K562 (cell line): ENCODE data around the gene ERCC2. TPM values are rescaled to one million over a fixed set of nuclear protein-coding genes. Genes with fewer than 3 reads are reported as not detected.
"Not testable (repeated sequence)": the region's sequence is repeated elsewhere in the genome, so short reads cannot be mapped to it uniquely, and the experiment has no call there.

Experiments used
- ATAC-seq: fragments of 200-7000 bp; cut with Tn5 transposase; 3 replicates; pipeline ENCODE4 v1.9.1; 2020; ENCODE audit warnings: moderate library complexity
- BruUV-seq: library from RNA; stranded (reverse); fragments of 400-500 nt; replicated peaks from 2 replicates; lab custom pipeline; 2021; lab: Mats Ljungman, UMichigan
- CTCF ChIA-PET: fragments of 300-600 bp; formaldehyde crosslinking; extraction: SDS; loops from one replicate; lab custom pipeline; 2021; ENCODE audit warnings: low intra/inter-chr PET ratio; lab: Yijun Ruan, JAX
- POLR2A ChIA-PET: fragments of 300-600, 350-650 bp; sonication (Branson Sonifier 250); formaldehyde crosslinking; extraction: SDS; loops from one replicate; lab custom pipeline; 2021; ENCODE audit warnings: antibody characterized with exemption, inconsistent platforms; lab: Yijun Ruan, JAX
- DNase-seq, 4 experiments: peaks; one replicate each; pipeline versions ENCODE4 v3.0.0 to v3.0.0-alpha.2; 2011 to 2018; ENCODE audit warnings: low spot score in 3 of 4, mixed read lengths in 3 of 4; ENCODE audit errors: extremely low read depth in 1 of 4
- FAIRE-seq: peaks from 2 replicates; lab custom pipeline; 2011; peaks lifted over from hg19 to GRCh38; lab: Jason Lieb, UNC
- H2AFZ ChIP-seq: 2 replicates; pipeline ENCODE4 v1.6.0; 2011; ENCODE audit warnings: low read depth, low read length, control low read depth, inconsistent platforms
- H3K27ac ChIP-seq: fragments of 200-600 bp; 3 replicates; pipeline ENCODE4 v1.8.0; 2011; ENCODE audit warnings: low read depth, mild to moderate bottlenecking, control low read depth, inconsistent platforms, low read length, moderate library complexity, mixed read lengths; ENCODE audit errors: extremely low read depth
- H3K27me3 ChIP-seq, 2 experiments: fragments of 300-600 bp in 1 of 2; 2 replicates in 1 of 2; 3 replicates in 1 of 2; pipeline versions ENCODE4 v1.6.0 to v1.8.0; 2011; ENCODE audit warnings: inconsistent platforms in 2 of 2, low read length in 2 of 2, mild to moderate bottlenecking in 1 of 2, mixed read lengths in 1 of 2, moderate library complexity in 1 of 2; ENCODE audit not compliant: control insufficient read depth in 2 of 2, insufficient read depth in 2 of 2
- H3K36me3 ChIP-seq: fragments of 300-600 bp; 3 replicates; pipeline ENCODE4 v1.8.0; 2011; ENCODE audit warnings: mild to moderate bottlenecking, low read length, inconsistent platforms; ENCODE audit not compliant: control insufficient read depth, insufficient read depth
- H3K4me1 ChIP-seq, 2 experiments: fragments of 200-600 bp in 1 of 2; replicated peaks in 1 of 2; 2 replicates in 1 of 2; 3 replicates in 1 of 2; pipeline versions ENCODE4 v1.5.1 to v1.8.0; 2011; ENCODE audit warnings: inconsistent platforms in 2 of 2, low read length in 2 of 2, mild to moderate bottlenecking in 1 of 2, mixed read lengths in 1 of 2, moderate library complexity in 1 of 2; ENCODE audit not compliant: control insufficient read depth in 2 of 2, insufficient read depth in 2 of 2
- H3K4me2 ChIP-seq: 2 replicates; pipeline ENCODE4 v1.6.1; 2011; ENCODE audit warnings: low read length, control low read depth, inconsistent platforms, mixed read lengths; ENCODE audit not compliant: insufficient read depth
- H3K4me3 ChIP-seq: fragments of 200-600 bp; sonication (generic), shearing (Covaris generic); 2 replicates; pipeline ENCODE4 v1.5.1; 2016; ENCODE audit warnings: control low read depth, inconsistent platforms
- H3K79me2 ChIP-seq: fragments of 200-600 bp; 3 replicates; pipeline ENCODE4 v1.8.0; 2011; ENCODE audit warnings: low read length, inconsistent platforms; ENCODE audit not compliant: control insufficient read depth, insufficient read depth
- H3K9ac ChIP-seq, 2 experiments: 2 replicates each; pipeline versions ENCODE4 v1.6.0 to v1.6.1; 2011; ENCODE audit warnings: low read depth in 2 of 2, low read length in 2 of 2, control low read depth in 1 of 2, inconsistent platforms in 1 of 2, mild to moderate bottlenecking in 1 of 2, mixed read lengths in 1 of 2; ENCODE audit not compliant: insufficient read depth in 1 of 2
- H3K9me1 ChIP-seq: one replicate; pipeline ENCODE4 v1.6.0; 2011; ENCODE audit warnings: inconsistent platforms, mild to moderate bottlenecking, low read length, moderate library complexity; ENCODE audit not compliant: control insufficient read depth, insufficient read depth
- H3K9me3 ChIP-seq: replicated peaks from 2 replicates; pipeline ENCODE4 v1.5.1; 2011; ENCODE audit warnings: low read depth, low read length, inconsistent platforms; ENCODE audit not compliant: control insufficient read depth, insufficient read depth
- H4K20me1 ChIP-seq: replicated peaks from 2 replicates; pipeline ENCODE4 v1.6.1; 2011; ENCODE audit warnings: low read length, inconsistent platforms, mixed read lengths; ENCODE audit not compliant: control insufficient read depth, insufficient read depth
- BDP1 ChIP-seq: IDR thresholded peaks from 3 replicates; pipeline ENCODE4 v1.6.1; 2011; ENCODE audit not compliant: insufficient read length, insufficient read depth
- BRCA1 ChIP-seq, 2 experiments: fragments of 450-650 bp in 1 of 2; sonication (generic) in 1 of 2; formaldehyde crosslinking in 1 of 2; IDR thresholded peaks; 2 replicates each; pipeline versions ENCODE4 v1.5.0 to v1.6.1; 2017 to 2020; ENCODE audit warnings: mild to moderate bottlenecking in 1 of 2, missing genetic modification reagents in 1 of 2
- CBFB ChIP-seq: sonication (generic); formaldehyde crosslinking; IDR thresholded peaks from 2 replicates; pipeline ENCODE4 v1.4.0; 2020; ENCODE audit warnings: mild to moderate bottlenecking, missing genetic modification reagents
- CREB1 ChIP-seq, 2 experiments: sonication (generic) in 1 of 2; formaldehyde crosslinking in 1 of 2; IDR thresholded peaks; 2 replicates each; pipeline versions ENCODE4 v1.6.1 to v1.8.0; 2012 to 2022; ENCODE audit warnings: inconsistent platforms in 1 of 2, mild to moderate bottlenecking in 1 of 2, missing genetic modification reagents in 1 of 2, moderate library complexity in 1 of 2
- CREM ChIP-seq: IDR thresholded peaks from 2 replicates; pipeline ENCODE4 v1.6.1; 2014; ENCODE audit warnings: antibody characterized with exemption, low read depth
- EZH2 ChIP-seq: IDR thresholded peaks from 2 replicates; pipeline ENCODE4 v1.6.1; 2012; ENCODE audit warnings: low read depth, mild to moderate bottlenecking, inconsistent platforms, low read length, borderline replicate concordance
- FOXJ2 ChIP-seq: fragments of 200-800 bp; sonication (Bioruptor generic); IDR thresholded peaks from 2 replicates; pipeline ENCODE4 v1.6.1; 2016; ENCODE audit warnings: missing genetic modification characterization, missing compliant biosample characterization
- GABPA ChIP-seq: fragments of 200-800 bp; sonication (Bioruptor generic); conservative IDR thresholded peaks from 2 replicates; pipeline ENCODE4 v1.6.1; 2016; ENCODE audit warnings: low read depth, missing genetic modification characterization, missing compliant biosample characterization
- GABPB1 ChIP-seq: sonication (generic); formaldehyde crosslinking; IDR thresholded peaks from 2 replicates; pipeline ENCODE4 v1.8.0; 2022; ENCODE audit warnings: mild to moderate bottlenecking, missing genetic modification reagents
- JUNB ChIP-seq: fragments of 450-650 bp; formaldehyde crosslinking; conservative IDR thresholded peaks from 2 replicates; pipeline ENCODE4 v1.4.0; 2020; ENCODE audit warnings: mild to moderate bottlenecking
- KLF13 ChIP-seq: fragments of 450-650 bp; IDR thresholded peaks from 2 replicates; pipeline ENCODE4 v1.6.1; 2016; ENCODE audit warnings: missing genetic modification characterization, low read depth, mild to moderate bottlenecking, missing compliant biosample characterization, moderate library complexity, borderline replicate concordance
- MAFK ChIP-seq: IDR thresholded peaks from 2 replicates; pipeline ENCODE4 v1.6.1; 2011; ENCODE audit warnings: low read length, improper control_type of control experiment
- NFIC ChIP-seq: fragments of 450-650 bp; IDR thresholded peaks from 2 replicates; pipeline ENCODE4 v1.6.1; 2017; ENCODE audit warnings: mild to moderate bottlenecking, inconsistent platforms
- NUFIP1 ChIP-seq: fragments of 450-650 bp; IDR thresholded peaks from 2 replicates; pipeline ENCODE4 v1.6.1; 2018; ENCODE audit not compliant: partially characterized antibody
- SMARCA4 ChIP-seq: fragments of 450-650 bp; IDR thresholded peaks from 2 replicates; pipeline ENCODE4 v1.6.1; 2016
- TRIM24 ChIP-seq, 2 experiments: fragments of 450-650 bp; IDR thresholded peaks; 2 replicates each; pipeline ENCODE4 v1.6.1; 2016
- U2AF1 ChIP-seq: fragments of 200-400 bp; formaldehyde crosslinking; optimal IDR thresholded peaks from 2 replicates; pipeline ENCODE3; 2017; ENCODE audit warnings: mild to moderate bottlenecking, low read depth, low read length, moderate library complexity
- WGBS: fragments of 100-300 bp; shearing (Covaris generic); methylation state at CpG from one replicate; pipeline ENCODE4 v1.1.6; 2016; ENCODE audit warnings: low coverage, mixed read lengths; ENCODE audit not compliant: insufficient coverage; ENCODE audit errors: missing lambda C conversion rate; 5-methylcytosine and 5-hydroxymethylcytosine counted together
- in situ Hi-C: fragments of 300-500 bp; cut with MboI; formaldehyde crosslinking; loops from 4 replicates; pipeline ENCODE4 v1.15.0; 2018; ENCODE audit warnings: inconsistent platforms, mixed read lengths
- intact Hi-C: fragments of 100-400 bp; cut with micrococcal nuclease; formaldehyde crosslinking; loops from 2 replicates; pipeline ENCODE4 v1.14.2; 2022
- polyA plus RNA-seq, 8 experiments: library from polyadenylated mRNA; depleted of rRNA in 4 of 8; stranded (reverse) in 5 of 8; unstranded in 3 of 8; fragments of >200 nt; fragmentation: Nextera tagmentation in 2 of 8; fragmentation: Illumina TruSeq in 1 of 8; extraction: Ambion mirVana in 2 of 8; extraction: Trizol in 1 of 8; gene quantifications; 2 replicates each; pipeline versions ENCODE4 v1.2.1 to v1.2.3, GENCODE V29; 2011 to 2014; ENCODE audit warnings: inconsistent platforms in 1 of 8, missing spikeins in 1 of 8
- total RNA-seq, 7 experiments: library from RNA; depleted of rRNA in 6 of 7; stranded (reverse); fragments of >200 nt in 6 of 7; fragmentation: Illumina TruSeq in 2 of 7; extraction: Trizol in 2 of 7; gene quantifications; 2 replicates each; pipeline versions ENCODE4 v1.2.1 to v1.2.3, GENCODE V29; 2011 to 2021; ENCODE audit warnings: low replicate concordance in 1 of 7

The ERCC2 gene
- total and polyA plus RNA-seq, 9 of the 15 experiments (the other 6 are each of a cell fraction or from before 2014, with no cell fraction given): 2.2 to 55.9 (median 23.4) TPM

DNA sequence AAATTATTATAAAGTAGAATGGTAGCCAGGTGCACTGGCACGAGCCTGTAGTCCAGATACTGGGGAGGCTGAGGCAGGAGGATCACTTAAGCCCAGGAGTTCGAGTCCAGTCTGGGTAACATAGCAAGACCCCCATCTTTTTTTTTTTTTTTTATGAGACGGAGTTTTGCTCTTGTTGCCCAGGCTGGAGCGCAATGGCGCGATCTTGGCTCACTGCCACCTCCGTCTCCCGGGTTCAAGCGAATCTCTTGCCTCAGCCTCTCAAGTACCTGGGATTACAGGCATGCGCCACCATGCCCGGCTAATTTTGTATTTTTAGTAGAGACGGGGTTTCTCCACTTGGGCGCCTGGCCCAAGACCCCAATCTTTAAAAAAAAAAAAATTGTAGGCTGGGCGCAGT, 58.1 kb downstream of the ERCC2 start:
- H3K27ac ChIP-seq, ATAC-seq, H3K9ac ChIP-seq, H3K9me1 ChIP-seq, BruUV-seq, H3K79me2 ChIP-seq, H3K36me3 ChIP-seq, FAIRE-seq, POLR2A ChIA-PET, H3K9me3 ChIP-seq, H4K20me1 ChIP-seq, intact Hi-C loops, in situ Hi-C loops, H3K4me3 ChIP-seq, DNase-seq, H3K4me2 ChIP-seq, CTCF ChIA-PET, H3K27me3 ChIP-seq: not testable (repeated sequence)
- Histone ChIP-seq H3K4me1 (peaks cover 4 to 21% of the 10 kb centered on the region in 2 experiments; a peak in 4 of 5 replicates), H2AFZ (0 out of 2 replicates have a peak overlapping the region, but pooled peaks have one; percentile 1)
- TF ChIP-seq NFIC: peak; percentile 58; the same call in 1 of the 2 replicates
- 68% methylated on average over 10 of the region's 14 CpGs for WGBS

DNA sequence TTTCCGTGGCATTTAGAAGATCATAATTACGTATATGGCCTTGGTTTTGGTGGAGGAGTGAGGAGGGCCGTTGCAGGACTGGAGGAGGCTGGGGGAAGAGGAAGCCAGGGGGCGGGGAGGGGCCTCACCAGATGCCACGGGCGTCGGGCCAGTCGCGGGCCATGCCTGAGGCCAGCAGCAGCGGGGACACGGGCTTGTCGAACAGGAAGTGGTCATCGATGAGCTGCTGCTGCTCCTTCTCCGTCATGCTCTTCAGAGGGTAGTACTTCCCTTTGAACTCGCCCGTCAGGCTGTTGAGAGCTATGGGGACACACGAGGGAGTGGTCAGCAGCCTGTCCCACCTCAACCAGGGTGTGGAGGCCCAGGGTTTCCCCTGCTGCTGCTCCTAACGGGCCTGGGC, 58.8 kb downstream of the ERCC2 start:
- ChIA-PET POLR2A (interaction anchor here (0.9 kb wide), 1 partner anchor 9 kb away, joined by 4 read pairs; no protein-coding TSS in a partner anchor), CTCF (no interaction called here)
- Histone ChIP-seq H3K9me1 (no peaks in the 10 kb centered on the region), H3K9me3 (no peaks in the 10 kb centered on the region), H3K27ac (no peak overlapping the region), H3K79me2 (no peaks in the 10 kb centered on the region), H3K4me3 (no peak overlapping the region), H4K20me1 (no peaks in the 10 kb centered on the region), H3K27me3 (no peaks in the 10 kb centered on the region; a peak in 1 of 5 replicates), H2AFZ (peak overlapping the region; percentile 62), H3K9ac (peak overlapping the region in 1 of 2 experiments; percentile 73; a peak in 1 of 4 replicates), H3K36me3 (no peaks in the 10 kb centered on the region), H3K4me2 (no peak overlapping the region), H3K4me1 (peaks cover 4 to 26% of the 10 kb centered on the region in 2 experiments; a peak in 4 of 5 replicates)
- FAIRE-seq (no peak), DNase-seq (no peak), ATAC-seq (no peak)
- in situ Hi-C loops: no loop called here
- TF ChIP-seq MAFK (no peak), BDP1 (no peak), NUFIP1 (no peak), U2AF1 (no peak), CBFB (CRISPR knock-in tag) (no peak), GABPB1 (CRISPR knock-in tag) (peak; percentile 75), EZH2 (no peak), TRIM24 (IDR thresholded peaks at IDR 0.05) (no peak), FOXJ2 (tag) (no peak), SMARCA4 (no peak), KLF13 (tag) (no peak), BRCA1 (IDR thresholded peaks at IDR 0.05) (no peak), BRCA1 (CRISPR knock-in tag; IDR thresholded peaks at IDR 0.05) (no peak), GABPA (tag) (0 out of 2 replicates have a peak, but pooled peaks have one; percentile 36), CREB1 (IDR thresholded peaks at IDR 0.05) (no peak; the same call in 1 of the 2 replicates), CREB1 (CRISPR knock-in tag; IDR thresholded peaks at IDR 0.05) (0 out of 2 replicates have a peak, but pooled peaks have one; percentile 23), JUNB (CRISPR knock-in tag) (no peak), CREM (peak; percentile 48; the same call in 1 of the 2 replicates)
- intact Hi-C loops: no loop called here
- WGBS: 63% methylated on average over 10 of the region's 18 CpGs
- BruUV-seq: no TSS peak
